ENCODE results near the gene TRIAP1.

- TF ChIP-seq POLR2A (IDR thresholded peaks at IDR 0.05; ENCODE audit: low read depth, low read length) (no peak), POLR2AphosphoS5 (IDR thresholded peaks at IDR 0.05; ENCODE audit: insufficient read depth, low read depth, low read length) (no peak), CTCF (IDR thresholded peaks at IDR 0.05; ENCODE audit: extremely low read depth in 1 of 2, insufficient read depth in 1 of 2, low read depth in 1 of 2, low read length in 2 of 2) (no peak), EZH2 (IDR thresholded peaks at IDR 0.05; ENCODE audit: borderline replicate concordance, low read depth, low read length, severe bottlenecking) (no peak), MAX (IDR thresholded peaks at IDR 0.05; ENCODE audit: insufficient read depth, insufficient read length) (no peak), JUN (IDR thresholded peaks at IDR 0.05; ENCODE audit: borderline replicate concordance, insufficient read depth, insufficient read length, low read depth) (no peak), FOS (IDR thresholded peaks at IDR 0.05; ENCODE audit: borderline replicate concordance, insufficient read depth, low read length) (peak; percentile 86), GATA2 (IDR thresholded peaks at IDR 0.05; ENCODE audit: insufficient read depth, insufficient read length, low read depth, low read length) (no peak)
These were observed 28.4 kb upstream of the TRIAP1 start for GRCh38 chr12:120474616-120474960.
